Measurements from ENCODE around the gene SNX13.

DNA sequence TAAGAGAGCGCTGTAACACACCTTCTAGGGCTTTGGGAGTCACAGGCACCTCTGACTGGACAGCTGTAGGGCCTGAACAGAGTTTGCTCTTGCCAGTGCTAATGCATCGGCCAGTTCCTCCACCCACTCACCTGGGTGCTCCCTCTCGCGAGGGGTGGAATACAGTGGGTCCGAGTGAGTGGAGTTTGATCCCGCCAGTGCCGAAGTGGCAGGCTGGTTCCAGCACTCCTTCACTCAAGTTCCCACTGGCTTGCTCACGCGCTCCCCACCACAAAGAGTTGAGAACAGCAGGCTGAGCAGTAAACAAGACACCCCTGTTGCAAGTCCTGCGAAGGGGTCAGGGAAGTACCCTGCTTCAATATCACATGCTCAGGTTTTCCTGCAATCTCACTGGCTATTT is 91.8 kb downstream of the SNX13 start:
- no peak for TF ChIP-seq ZNF239 (CRISPR knock-in tag; IDR thresholded peaks at IDR 0.05)
- TF ChIP-seq KDM1A (IDR thresholded peaks at IDR 0.05), result no peak
- TF ChIP-seq ZC3H4 (CRISPR knock-in tag; IDR thresholded peaks at IDR 0.05; ENCODE audit: borderline replicate concordance), result no peak
- TF ChIP-seq SMARCA4 (IDR thresholded peaks at IDR 0.05), result no peak
- no peak for TF ChIP-seq ZNF830 (CRISPR knock-in tag; IDR thresholded peaks at IDR 0.05)
- TF ChIP-seq, protein P1, sequence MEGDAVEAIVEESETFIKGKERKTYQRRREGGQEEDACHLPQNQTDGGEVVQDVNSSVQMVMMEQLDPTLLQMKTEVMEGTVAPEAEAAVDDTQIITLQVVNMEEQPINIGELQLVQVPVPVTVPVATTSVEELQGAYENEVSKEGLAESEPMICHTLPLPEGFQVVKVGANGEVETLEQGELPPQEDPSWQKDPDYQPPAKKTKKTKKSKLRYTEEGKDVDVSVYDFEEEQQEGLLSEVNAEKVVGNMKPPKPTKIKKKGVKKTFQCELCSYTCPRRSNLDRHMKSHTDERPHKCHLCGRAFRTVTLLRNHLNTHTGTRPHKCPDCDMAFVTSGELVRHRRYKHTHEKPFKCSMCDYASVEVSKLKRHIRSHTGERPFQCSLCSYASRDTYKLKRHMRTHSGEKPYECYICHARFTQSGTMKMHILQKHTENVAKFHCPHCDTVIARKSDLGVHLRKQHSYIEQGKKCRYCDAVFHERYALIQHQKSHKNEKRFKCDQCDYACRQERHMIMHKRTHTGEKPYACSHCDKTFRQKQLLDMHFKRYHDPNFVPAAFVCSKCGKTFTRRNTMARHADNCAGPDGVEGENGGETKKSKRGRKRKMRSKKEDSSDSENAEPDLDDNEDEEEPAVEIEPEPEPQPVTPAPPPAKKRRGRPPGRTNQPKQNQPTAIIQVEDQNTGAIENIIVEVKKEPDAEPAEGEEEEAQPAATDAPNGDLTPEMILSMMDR (IDR thresholded peaks at IDR 0.05 in 2 of 3, conservative IDR thresholded peaks at IDR 0.05 in 1 of 3; ENCODE audit: insufficient read depth in 2 of 3, low read depth in 1 of 3, low read length in 3 of 3), result no peak
- no peak for TF ChIP-seq ZNF644 (tag; IDR thresholded peaks at IDR 0.05; ENCODE audit: low read depth)
- TF ChIP-seq HDAC2 (IDR thresholded peaks at IDR 0.05), result no peak
- TF ChIP-seq ZNF143 (CRISPR knock-in tag; IDR thresholded peaks at IDR 0.05), result no peak
- no peak for TF ChIP-seq POLR2A (conservative IDR thresholded peaks at IDR 0.05)
- TF ChIP-seq NR3C1 (CRISPR knock-in tag; IDR thresholded peaks at IDR 0.05), result no peak
- no peak for TF ChIP-seq KLF1 (tag; IDR thresholded peaks at IDR 0.05)

Data from K562 (cell line).